Activated naive CD4-positive, alpha-beta T cell treated with anti-CD3 and anti-CD28 coated beads, Interleukin-2, amount 50 U/mL, for 16 hours (primary cell): Measurements from ENCODE around the gene DUSP1.

ENCODE experiments used
- DNase-seq: peaks from one replicate; pipeline ENCODE4 v3.0.0-alpha.2; 2020

Gene DUSP1

GRCh38 chr5:172760136-172760535, 10.9 kb downstream of the DUSP1 start:
- DNase-seq: no peak

- DNase-seq: no peak
These were observed 12.2 kb downstream of the DUSP1 start for GRCh38 chr5:172758834-172759149.

GRCh38 chr5:172758077-172758833, 12.7 kb downstream of the DUSP1 start:
- no peak for DNase-seq

- DNase-seq: no peak
These were observed 13.5 kb downstream of the DUSP1 start for GRCh38 chr5:172757394-172758010.

GRCh38 chr5:172756764-172757393, 14.1 kb downstream of the DUSP1 start:
- DNase-seq: no peak

GRCh38 chr5:172754596-172755356, 16.2 kb downstream of the DUSP1 start:
- no peak for DNase-seq

GRCh38 chr5:172753101-172753500, 17.9 kb downstream of the DUSP1 start:
- DNase-seq: no peak

- DNase-seq: no peak
These were observed 19.1 kb downstream of the DUSP1 start for GRCh38 chr5:172751761-172752510.

- DNase-seq: no peak
These were observed 20.9 kb downstream of the DUSP1 start for GRCh38 chr5:172749881-172750633.

- no peak for DNase-seq
These were observed 21.9 kb downstream of the DUSP1 start for GRCh38 chr5:172749076-172749475.

GRCh38 chr5:172748341-172748843, 22.6 kb downstream of the DUSP1 start:
- no peak for DNase-seq

GRCh38 chr5:172747471-172747870, 23.5 kb downstream of the DUSP1 start:
- no peak for DNase-seq

- DNase-seq: no peak
These were observed 24.3 kb downstream of the DUSP1 start for GRCh38 chr5:172746725-172747124.

- no peak for DNase-seq
These were observed 25.2 kb downstream of the DUSP1 start for GRCh38 chr5:172745838-172746237.

- no peak for DNase-seq
These were observed 25.6 kb downstream of the DUSP1 start for GRCh38 chr5:172745406-172745805.

GRCh38 chr5:172744123-172745104, 26.6 kb downstream of the DUSP1 start:
- no peak for DNase-seq

- no peak for DNase-seq
These were observed 27.7 kb downstream of the DUSP1 start for GRCh38 chr5:172743112-172743959.

- no peak for DNase-seq
These were observed 29.8 kb downstream of the DUSP1 start for GRCh38 chr5:172741206-172741582.

- DNase-seq: no peak
These were observed 30.4 kb downstream of the DUSP1 start for GRCh38 chr5:172740428-172741205.
